ENCODE measurements around the gene PGAP2.
A peak's percentile ranks its signal among the peaks of the same experiment; 100 is the strongest.

- TF ChIP-seq CTCF (IDR thresholded peaks at IDR 0.05; ENCODE audit: insufficient read depth, low read length) = no peak
- TF ChIP-seq REST (IDR thresholded peaks at IDR 0.05; ENCODE audit: insufficient replicate concordance, low read depth) = peak; percentile 38
- peak; percentile 44; the same call in 1 of the 2 replicates for TF ChIP-seq POLR2AphosphoS5 (IDR thresholded peaks at IDR 0.05; ENCODE audit: low read depth)
- peak; percentile 46 for TF ChIP-seq GABPA (IDR thresholded peaks at IDR 0.05; ENCODE audit: low read depth)
Measured at GRCh38 chr11:3836903-3837302, 28.5 kb downstream of the PGAP2 start.
